ENCODE data around the gene HS1BP3. TPM values are rescaled to one million over a fixed set of nuclear protein-coding genes. Genes with fewer than 3 reads are reported as not detected.

HS1BP3 gene
- polyA plus RNA-seq, 6 donors from 2014 or later: 10.8 to 23.3 (median 16.0) TPM

DNA sequence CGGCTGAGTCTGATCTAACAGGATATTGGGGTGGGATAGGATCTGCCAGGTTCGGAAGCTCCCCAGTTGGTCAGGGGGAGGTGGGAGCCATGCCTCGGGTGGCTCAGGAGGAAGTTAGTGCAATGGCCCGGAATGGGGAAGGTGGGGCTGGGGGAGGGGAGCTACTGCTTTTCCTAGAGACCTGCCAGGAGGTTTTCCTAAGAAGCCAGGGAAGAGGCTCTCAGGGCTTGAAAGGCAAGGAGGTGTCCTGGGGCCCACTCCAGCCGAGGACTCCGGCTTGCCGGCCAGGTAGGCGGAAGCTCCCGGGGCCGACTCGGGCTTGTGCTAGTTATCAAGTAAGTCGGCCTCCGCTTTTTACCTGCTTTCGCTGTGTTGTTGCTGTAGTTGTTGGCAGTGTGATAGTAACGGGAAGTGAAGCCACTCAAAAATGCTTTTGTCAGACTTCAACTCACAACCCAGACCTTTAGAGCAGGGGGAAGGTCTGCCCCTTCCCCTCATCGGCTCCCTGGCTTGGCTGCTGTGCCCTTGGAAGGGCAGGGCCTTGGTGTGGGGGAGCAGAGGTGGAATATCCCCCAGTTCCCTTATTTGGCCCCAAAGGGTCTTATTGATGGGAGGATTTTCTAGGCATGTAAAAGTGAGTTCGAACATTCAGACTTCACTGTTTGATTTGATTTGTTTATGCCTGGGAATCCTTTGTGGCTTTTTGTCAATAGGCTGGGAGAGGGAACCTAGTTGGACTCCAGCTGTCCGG is 21.5 kb upstream of the HS1BP3 start:
- no peak for DNase-seq
- Mint-ChIP-seq H3K27me3 (peaks cover 26 to 62% (median 36%) of the 10 kb centered on the region in 3 donors), H3K4me3 (peak overlapping the region in 6 of 8 donors; percentile 33 to 86 (median 65)), H3K4me1 (peaks cover 44 to 76% (median 58%) of the 10 kb centered on the region in 3 donors), H3K36me3 (no peaks in the 10 kb centered on the region), H3K27ac (peak overlapping the region in 5 of 6 donors; percentile 19 to 92 (median 80)), H3K9me3 (no peaks in the 10 kb centered on the region)
- no peak for ATAC-seq (ENCODE audit: low read depth in 2 of 2)

DNA sequence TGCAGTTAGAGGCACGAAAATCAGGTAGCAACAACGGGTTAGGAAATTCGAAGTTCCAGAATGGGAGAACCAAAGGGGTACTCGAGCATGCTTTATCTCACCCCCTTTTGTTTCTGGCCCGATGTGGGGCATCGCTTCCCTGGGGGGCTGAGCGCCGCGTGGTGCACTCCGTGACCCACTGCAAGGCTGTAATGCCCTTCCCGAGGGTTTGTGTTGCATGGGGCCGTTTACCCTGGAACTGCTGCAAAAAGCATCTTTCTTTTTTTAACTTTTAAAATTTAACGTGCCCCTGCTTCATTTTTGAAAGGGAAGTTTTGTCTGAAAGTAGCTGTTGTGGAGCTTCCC is 20.8 kb upstream of the HS1BP3 start:
- Mint-ChIP-seq H3K27me3 (peaks cover 26 to 62% (median 36%) of the 10 kb centered on the region in 3 donors), H3K4me1 (peaks cover 41 to 69% (median 56%) of the 10 kb centered on the region in 3 donors), H3K9me3 (no peaks in the 10 kb centered on the region), H3K4me3 (peak overlapping the region in 4 of 8 donors; percentile 33 to 86 (median 77)), H3K36me3 (no peaks in the 10 kb centered on the region), H3K27ac (peak overlapping the region in 1 of 6 donors; percentile 82)
- DNase-seq: no peak
- no peak for ATAC-seq (ENCODE audit: low read depth in 2 of 2)

DNA sequence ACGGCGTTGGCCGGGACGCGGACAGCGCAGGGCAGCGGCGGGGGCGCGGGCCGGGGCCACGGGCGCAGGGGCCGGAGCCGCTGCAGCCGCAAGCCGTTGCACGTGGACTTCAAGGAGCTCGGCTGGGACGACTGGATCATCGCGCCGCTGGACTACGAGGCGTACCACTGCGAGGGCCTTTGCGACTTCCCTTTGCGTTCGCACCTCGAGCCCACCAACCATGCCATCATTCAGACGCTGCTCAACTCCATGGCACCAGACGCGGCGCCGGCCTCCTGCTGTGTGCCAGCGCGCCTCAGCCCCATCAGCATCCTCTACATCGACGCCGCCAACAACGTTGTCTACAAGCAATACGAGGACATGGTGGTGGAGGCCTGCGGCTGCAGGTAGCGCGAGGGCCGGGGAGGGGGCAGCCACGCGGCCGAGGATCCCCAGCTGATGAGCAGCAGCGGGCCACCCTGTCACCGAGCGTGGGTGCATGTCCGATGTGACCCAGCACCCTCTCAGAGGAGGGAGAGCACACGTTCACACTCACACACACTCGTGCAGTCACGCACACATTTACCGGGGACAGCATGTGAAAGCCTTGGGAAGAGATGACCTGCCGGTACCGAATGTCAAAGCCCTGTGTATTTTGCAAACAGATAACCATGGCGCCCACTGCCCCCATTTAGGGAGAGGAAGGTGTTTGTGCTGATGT is 20.3 kb upstream of the HS1BP3 start:
- peaks cover 39 to 68% (median 52%) of the 10 kb centered on the region in 3 donors for H3K4me1 Mint-ChIP-seq
- no peaks in the 10 kb centered on the region for H3K36me3 Mint-ChIP-seq
- peaks cover 30 to 66% (median 39%) of the 10 kb centered on the region in 3 donors for H3K27me3 Mint-ChIP-seq
- DNase-seq (no peak), ATAC-seq (ENCODE audit: low read depth in 2 of 2) (no peak)
- H3K9me3 Mint-ChIP-seq: no peaks in the 10 kb centered on the region
- peak overlapping the region in 1 of 6 donors; percentile 41 for H3K27ac Mint-ChIP-seq
- H3K4me3 Mint-ChIP-seq: peak overlapping the region; percentile 15 to 83 (median 34)

DNA sequence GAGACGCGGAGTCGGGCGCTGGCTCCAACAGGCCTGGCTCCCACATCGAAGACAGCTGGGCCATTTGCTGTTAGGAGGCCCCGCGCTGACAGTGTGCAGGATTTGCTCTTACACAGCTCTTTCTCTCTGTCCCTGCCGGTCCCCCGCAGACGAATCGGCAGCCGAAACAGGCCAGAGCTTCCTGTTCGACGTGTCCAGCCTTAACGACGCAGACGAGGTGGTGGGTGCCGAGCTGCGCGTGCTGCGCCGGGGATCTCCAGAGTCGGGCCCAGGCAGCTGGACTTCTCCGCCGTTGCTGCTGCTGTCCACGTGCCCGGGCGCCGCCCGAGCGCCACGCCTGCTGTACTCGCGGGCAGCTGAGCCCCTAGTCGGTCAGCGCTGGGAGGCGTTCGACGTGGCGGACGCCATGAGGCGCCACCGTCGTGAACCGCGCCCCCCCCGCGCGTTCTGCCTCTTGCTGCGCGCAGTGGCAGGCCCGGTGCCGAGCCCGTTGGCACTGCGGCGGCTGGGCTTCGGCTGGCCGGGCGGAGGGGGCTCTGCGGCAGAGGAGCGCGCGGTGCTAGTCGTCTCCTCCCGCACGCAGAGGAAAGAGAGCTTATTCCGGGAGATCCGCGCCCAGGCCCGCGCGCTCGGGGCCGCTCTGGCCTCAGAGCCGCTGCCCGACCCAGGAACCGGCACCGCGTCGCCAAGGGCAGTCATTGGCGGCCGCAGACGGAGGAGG is 19.6 kb upstream of the HS1BP3 start:
- Mint-ChIP-seq H3K4me1 (peaks cover 33 to 67% (median 48%) of the 10 kb centered on the region in 3 donors), H3K36me3 (no peaks in the 10 kb centered on the region), H3K27me3 (peaks cover 34 to 70% (median 41%) of the 10 kb centered on the region in 3 donors), H3K9me3 (no peaks in the 10 kb centered on the region), H3K4me3 (peak overlapping the region in 6 of 8 donors; percentile 35 to 85 (median 60)), H3K27ac (peak overlapping the region in 1 of 6 donors; percentile 78)
- ATAC-seq (ENCODE audit: low read depth in 2 of 2) (no peak), DNase-seq (no peak)

- ATAC-seq (ENCODE audit: low read depth in 2 of 2) (no peak), DNase-seq (no peak)
- Mint-ChIP-seq H3K9me3 (no peaks in the 10 kb centered on the region), H3K27ac (peak overlapping the region in 1 of 6 donors; percentile 80), H3K4me1 (peaks cover 33 to 67% (median 46%) of the 10 kb centered on the region in 3 donors), H3K4me3 (peak overlapping the region in 7 of 8 donors; percentile 37 to 85 (median 71)), H3K27me3 (peaks cover 41 to 77% (median 48%) of the 10 kb centered on the region in 3 donors), H3K36me3 (no peaks in the 10 kb centered on the region)
Measured at GRCh38 chr2:20669562-20670314, 18.8 kb upstream of the HS1BP3 start.

DNA sequence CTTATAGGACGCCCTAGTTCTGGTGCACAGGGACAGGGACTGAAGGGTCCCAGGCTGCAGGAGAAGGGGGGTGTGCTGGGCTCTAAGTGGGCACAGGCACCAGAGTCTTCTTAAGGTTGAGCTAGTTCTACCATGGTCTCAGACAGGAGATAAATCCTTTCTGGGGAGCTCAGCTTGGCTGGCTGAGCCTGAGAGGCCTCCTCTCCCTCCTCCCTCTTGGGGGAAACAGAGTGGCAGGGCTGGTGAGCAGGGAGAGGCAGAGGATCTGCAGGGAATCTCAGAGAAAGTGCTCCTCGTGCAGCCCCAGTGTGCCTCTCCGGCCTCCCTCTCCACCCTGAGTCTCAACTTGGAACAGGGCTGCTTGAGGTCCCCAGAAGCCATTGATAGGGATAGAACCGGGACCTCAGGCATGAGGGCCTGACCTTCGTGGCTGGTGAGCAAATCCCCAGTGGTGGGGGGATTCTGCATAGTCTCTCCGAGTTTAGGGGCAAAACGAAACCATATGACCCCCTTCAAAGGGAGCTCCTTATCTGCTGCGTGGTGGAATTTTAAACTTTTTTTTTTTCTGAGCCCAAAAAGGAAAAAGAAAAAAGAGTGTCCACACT is 18.1 kb upstream of the HS1BP3 start:
- Mint-ChIP-seq H3K27ac (peak overlapping the region in 1 of 6 donors; percentile 33), H3K4me3 (peak overlapping the region in 6 of 8 donors; percentile 16 to 87 (median 54)), H3K9me3 (no peaks in the 10 kb centered on the region), H3K27me3 (peaks cover 49 to 81% (median 56%) of the 10 kb centered on the region in 3 donors), H3K36me3 (no peaks in the 10 kb centered on the region), H3K4me1 (peaks cover 35 to 70% (median 45%) of the 10 kb centered on the region in 3 donors)
- ATAC-seq (ENCODE audit: low read depth in 2 of 2) (no peak), DNase-seq (no peak)

- H3K36me3 Mint-ChIP-seq: no peaks in the 10 kb centered on the region
- H3K9me3 Mint-ChIP-seq: no peaks in the 10 kb centered on the region
- ATAC-seq (ENCODE audit: low read depth in 2 of 2): no peak
- no peak for DNase-seq
- H3K27ac Mint-ChIP-seq: peak overlapping the region in 2 of 6 donors; percentile 60 to 88
- peak overlapping the region in 7 of 8 donors; percentile 71 to 88 (median 78) for H3K4me3 Mint-ChIP-seq
- H3K4me1 Mint-ChIP-seq: peaks cover 35 to 68% (median 43%) of the 10 kb centered on the region in 3 donors
- H3K27me3 Mint-ChIP-seq: peaks cover 54 to 82% (median 57%) of the 10 kb centered on the region in 3 donors
Measured at GRCh38 chr2:20668451-20668850, 17.6 kb upstream of the HS1BP3 start.

DNA sequence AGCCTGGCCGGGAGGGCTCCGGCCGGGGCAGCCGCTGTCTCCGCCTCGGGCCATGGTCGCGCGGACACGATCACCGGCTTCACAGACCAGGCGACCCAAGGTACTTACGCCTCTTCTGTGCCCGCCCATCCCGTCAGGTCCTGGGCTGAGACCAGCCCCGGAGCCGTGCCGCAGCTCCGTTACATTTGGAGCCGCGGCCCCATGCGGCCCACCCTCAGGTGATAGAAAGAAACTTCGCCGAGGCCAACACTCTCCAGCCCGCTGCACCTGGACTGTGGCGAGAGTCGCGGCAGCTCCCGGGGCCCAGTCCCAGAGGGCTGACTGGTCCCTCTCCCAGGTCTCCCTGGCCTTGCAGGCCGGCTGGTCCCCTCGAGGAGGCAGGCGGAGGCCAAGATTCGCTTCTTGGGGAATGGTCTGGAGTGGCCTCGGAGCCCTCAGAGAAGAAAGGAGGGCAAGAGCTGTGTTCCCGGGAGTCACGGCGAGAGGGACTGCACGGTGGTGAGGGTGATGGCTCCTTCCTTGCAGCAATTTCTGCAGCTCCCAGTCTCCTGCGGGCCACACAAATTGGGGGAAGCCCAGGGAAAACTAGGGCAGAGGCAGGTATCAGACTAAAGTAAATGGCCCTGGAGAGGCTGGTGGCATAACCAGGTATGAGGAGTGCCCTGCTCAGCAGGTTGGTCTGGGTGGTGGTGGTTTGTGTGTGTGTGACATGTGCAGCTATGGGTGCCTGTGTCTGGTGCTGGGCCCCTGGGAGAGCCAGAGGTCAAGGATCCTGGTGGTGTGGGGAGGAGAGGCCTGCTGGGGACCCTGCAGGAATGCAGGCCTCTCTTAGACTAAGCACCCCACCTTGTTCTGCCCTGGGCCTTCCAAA is 16.9 kb upstream of the HS1BP3 start:
- no peak for ATAC-seq (ENCODE audit: low read depth in 2 of 2)
- no peak for DNase-seq
- no peaks in the 10 kb centered on the region for H3K36me3 Mint-ChIP-seq
- peak overlapping the region; percentile 71 to 88 (median 78) for H3K4me3 Mint-ChIP-seq
- peaks cover 54 to 79% (median 56%) of the 10 kb centered on the region in 3 donors for H3K27me3 Mint-ChIP-seq
- no peaks in the 10 kb centered on the region for H3K9me3 Mint-ChIP-seq
- H3K4me1 Mint-ChIP-seq: peaks cover 35 to 68% (median 42%) of the 10 kb centered on the region in 3 donors
- peak overlapping the region in 2 of 6 donors; percentile 60 to 88 for H3K27ac Mint-ChIP-seq

GRCh38 chr2:20667151-20667530 is 16.2 kb upstream of the HS1BP3 start:
- Mint-ChIP-seq H3K4me3 (peak overlapping the region in 7 of 8 donors; percentile 76 to 94 (median 78)), H3K27ac (peak overlapping the region in 1 of 6 donors; percentile 78), H3K36me3 (no peaks in the 10 kb centered on the region), H3K27me3 (peaks cover 53 to 79% (median 60%) of the 10 kb centered on the region in 3 donors), H3K4me1 (peaks cover 34 to 65% (median 35%) of the 10 kb centered on the region in 3 donors), H3K9me3 (no peaks in the 10 kb centered on the region)
- DNase-seq (no peak), ATAC-seq (ENCODE audit: low read depth in 2 of 2) (peak; percentile 66 to 69)

GRCh38 chr2:20666304-20667150 is 15.6 kb upstream of the HS1BP3 start, which contains the start of gene GDF7:
Gene GDF7, plus strand, starts transcription at chr2:20667144. Its CDS starts 96 bp downstream, at chr2:20667240.
- peak; percentile 65 to 66 for ATAC-seq (ENCODE audit: low read depth in 2 of 2)
- H3K36me3 Mint-ChIP-seq: no peaks in the 10 kb centered on the region
- H3K4me3 Mint-ChIP-seq: peak within 1 kb of the TSS; percentile 82 to 94 (median 91)
- DNase-seq: peak; percentile 50
- H3K27me3 Mint-ChIP-seq: peaks cover 51 to 79% (median 63%) of the 10 kb centered on the region in 3 donors
- H3K27ac Mint-ChIP-seq: peak within 1 kb of the TSS; percentile 34 to 89 (median 72)
- H3K4me1 Mint-ChIP-seq: peaks cover 29 to 62% (median 35%) of the 10 kb centered on the region in 3 donors
- H3K9me3 Mint-ChIP-seq: no peaks in the 10 kb centered on the region

DNA sequence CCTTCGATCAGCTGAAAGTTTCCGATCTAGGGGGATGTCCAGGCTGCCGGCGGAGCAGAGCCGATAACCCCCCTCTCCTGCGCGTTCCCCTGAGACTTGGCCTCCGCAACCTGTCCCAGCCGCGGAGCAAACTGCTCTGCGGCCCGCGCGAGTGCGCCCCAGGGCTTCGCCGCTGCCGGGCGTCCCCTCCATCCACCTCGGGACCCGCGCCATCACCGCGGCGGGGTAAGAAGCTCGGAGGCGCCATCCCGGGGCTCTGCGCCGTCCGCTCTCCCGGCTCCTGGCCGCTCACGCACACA is 15.1 kb upstream of the HS1BP3 start:
- Mint-ChIP-seq H3K27me3 (peaks cover 49 to 79% (median 63%) of the 10 kb centered on the region in 3 donors), H3K4me1 (peaks cover 26 to 59% (median 29%) of the 10 kb centered on the region in 3 donors), H3K9me3 (no peaks in the 10 kb centered on the region), H3K27ac (peak overlapping the region in 4 of 6 donors; percentile 67 to 89 (median 84)), H3K36me3 (no peaks in the 10 kb centered on the region), H3K4me3 (peak overlapping the region; percentile 82 to 94 (median 91))
- ATAC-seq (ENCODE audit: low read depth in 2 of 2): peak; percentile 11 to 13
- no peak for DNase-seq

Measured in naive B cell (primary cell).